WERI-Rb-1 (cell line): Measurements from ENCODE around the gene JSRP1.

Experiments used
- DNase-seq: peaks from one replicate; pipeline ENCODE4 v3.0.0-alpha.2; 2020
- H3K27ac ChIP-seq: fragments of 250-450 bp; sonication (Bioruptor Pico); 2 replicates; pipeline ENCODE4 v1.5.1; 2020; ENCODE audit warnings: mild to moderate bottlenecking, moderate library complexity
- H3K27me3 ChIP-seq: fragments of 250-450 bp; sonication (Bioruptor Pico); 2 replicates; pipeline ENCODE4 v1.5.1; 2021; ENCODE audit warnings: mild to moderate bottlenecking, low read depth, moderate library complexity; ENCODE audit not compliant: insufficient read depth, severe bottlenecking
- H3K36me3 ChIP-seq: fragments of 250-450 bp; sonication (Bioruptor Pico); 2 replicates; pipeline ENCODE4 v1.5.1; 2020; ENCODE audit warnings: mild to moderate bottlenecking, moderate library complexity
- H3K4me3 ChIP-seq: 2 replicates; pipeline ENCODE4 v1.5.1; 2011; ENCODE audit warnings: low read depth, mild to moderate bottlenecking, control low read depth, low read length
- H3K9me3 ChIP-seq: fragments of 250-450 bp; sonication (Bioruptor Pico); 2 replicates; pipeline ENCODE4 v1.5.1; 2021; ENCODE audit warnings: mild to moderate bottlenecking, moderate library complexity; ENCODE audit not compliant: severe bottlenecking
- CTCF ChIP-seq: IDR thresholded peaks from 2 replicates; pipeline ENCODE4 v1.5.1; 2011; ENCODE audit warnings: low read depth, mild to moderate bottlenecking, control low read depth, inconsistent platforms, low read length

JSRP1 gene

GRCh38 chr19:2248136-2249009 lies 7.8 kb downstream of the JSRP1 start:
- TF ChIP-seq CTCF = no peak
- Histone ChIP-seq H3K4me3 (no peak overlapping the region), H3K27ac (no peak overlapping the region), H3K36me3 (peaks cover 73% of the 10 kb centered on the region), H3K9me3 (no peaks in the 10 kb centered on the region), H3K27me3 (no peaks in the 10 kb centered on the region)
- DNase-seq = no peak

- H3K27me3 ChIP-seq = no peaks in the 10 kb centered on the region
- no peak overlapping the region for H3K27ac ChIP-seq
- no peaks in the 10 kb centered on the region for H3K9me3 ChIP-seq
- no peak overlapping the region for H3K4me3 ChIP-seq
- no peak for DNase-seq
- peaks cover 81% of the 10 kb centered on the region for H3K36me3 ChIP-seq
- no peak for TF ChIP-seq CTCF
Measured at GRCh38 chr19:2247433-2248101, 8.7 kb downstream of the JSRP1 start.

GRCh38 chr19:2246801-2247361 lies 9.3 kb downstream of the JSRP1 start:
- no peak for DNase-seq
- Histone ChIP-seq H3K4me3 (no peak overlapping the region), H3K27me3 (no peaks in the 10 kb centered on the region), H3K27ac (no peak overlapping the region), H3K9me3 (no peaks in the 10 kb centered on the region), H3K36me3 (peaks cover 83% of the 10 kb centered on the region)
- no peak for TF ChIP-seq CTCF

- Histone ChIP-seq H3K9me3 (no peaks in the 10 kb centered on the region), H3K4me3 (no peak overlapping the region), H3K36me3 (peaks cover 81% of the 10 kb centered on the region), H3K27ac (no peak overlapping the region), H3K27me3 (no peaks in the 10 kb centered on the region)
- no peak for DNase-seq
- no peak for TF ChIP-seq CTCF
Measured at GRCh38 chr19:2246014-2246620, 10.1 kb downstream of the JSRP1 start.

GRCh38 chr19:2245273-2245672 lies 10.9 kb downstream of the JSRP1 start:
- H3K4me3 ChIP-seq = no peak overlapping the region
- H3K27ac ChIP-seq = no peak overlapping the region
- H3K9me3 ChIP-seq = no peaks in the 10 kb centered on the region
- no peaks in the 10 kb centered on the region for H3K27me3 ChIP-seq
- TF ChIP-seq CTCF = no peak
- peaks cover 85% of the 10 kb centered on the region for H3K36me3 ChIP-seq
- no peak for DNase-seq
